ENCODE data around the gene BCL2L1. TPM values are rescaled to one million over a fixed set of nuclear protein-coding genes. Genes with fewer than 3 reads are reported as not detected.

BCL2L1 gene
- total and polyA plus RNA-seq, 2 experiments from 2014 or later = 42.4 to 110 TPM

DNA sequence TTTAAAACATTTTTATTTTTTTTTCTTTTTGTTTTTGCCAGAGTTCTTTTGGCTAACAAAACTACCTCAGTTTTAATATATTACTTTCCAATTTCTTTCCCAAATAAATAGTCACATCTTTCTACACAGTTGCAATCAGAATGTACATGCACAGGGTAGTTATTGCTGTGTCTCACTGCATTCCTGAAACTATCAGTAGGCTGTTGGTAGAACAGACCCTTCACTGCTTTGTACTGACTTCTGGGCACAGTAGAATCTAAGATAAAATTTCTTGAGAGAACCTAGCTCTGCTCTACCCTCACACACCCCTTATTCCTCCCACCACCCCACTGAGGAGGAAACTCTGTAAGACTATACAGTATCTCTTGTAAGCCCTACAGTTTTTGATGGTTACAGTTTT, 36.3 kb upstream of the BCL2L1 start (continued):
- no peak for TF ChIP-seq ETS1 (IDR thresholded peaks at IDR 0.05)
- TF ChIP-seq EZH2 (IDR thresholded peaks at IDR 0.05; ENCODE audit: low read depth, unreplicated experiment) = no peak
- no peak for TF ChIP-seq JUNB (IDR thresholded peaks at IDR 0.05; ENCODE audit: unreplicated experiment)

DNA sequence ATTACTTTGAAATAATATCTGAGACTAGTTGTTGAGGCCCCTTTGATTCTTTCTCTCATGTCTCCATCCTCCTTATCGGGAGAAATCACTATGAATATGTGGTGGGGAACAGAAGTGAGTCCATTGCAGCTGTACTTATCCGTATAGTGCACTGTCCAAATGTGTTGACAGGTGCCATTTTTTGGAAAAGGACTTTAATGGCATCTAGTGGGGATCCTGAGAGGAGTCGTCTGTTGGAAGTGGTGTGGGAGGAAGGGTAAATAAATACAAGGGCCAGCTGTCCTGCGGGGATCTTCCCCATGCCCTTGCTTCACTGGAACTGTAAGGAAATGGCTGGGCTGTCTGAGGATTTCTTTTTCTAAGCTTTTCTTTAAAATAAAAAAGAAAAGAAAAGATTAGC, 35.9 kb upstream of the BCL2L1 start:
- peaks cover 7% of the 10 kb centered on the region; the same call in 2 of the 3 replicates for H3K4me1 Mint-ChIP-seq
- H3K27me3 Mint-ChIP-seq (ENCODE audit: insufficient read depth, low read depth, poor library complexity) = no peaks in the 10 kb centered on the region
- Histone ChIP-seq H3K36me3 (ENCODE audit: insufficient read depth) (peaks cover 40% of the 10 kb centered on the region), H3K4me1 (ENCODE audit: insufficient read depth) (0 out of 2 replicates have a peak, but pooled peaks cover 3% of the 10 kb centered on the region), H3K9me2 (ENCODE audit: insufficient read depth) (no peaks in the 10 kb centered on the region), H2AFZ (no peak overlapping the region), H3K27me3 (ENCODE audit: insufficient read depth) (no peaks in the 10 kb centered on the region), H3K4me3 (no peak overlapping the region), H4K20me1 (replicated peaks; ENCODE audit: insufficient read depth) (peaks cover 56% of the 10 kb centered on the region), H3K27ac (ENCODE audit: low read depth) (no peak overlapping the region), H3F3A (replicated peaks; ENCODE audit: low read depth) (0 out of 2 replicates have a peak, but pooled peaks cover 3% of the 10 kb centered on the region), H3K79me2 (replicated peaks; ENCODE audit: insufficient read depth) (peaks cover 85% of the 10 kb centered on the region), H3K4me2 (no peak overlapping the region)
- H3K9me3 Mint-ChIP-seq = no peaks in the 10 kb centered on the region
- DNase-seq (ENCODE audit: low spot score) (no peak), ATAC-seq (no peak)
- no peak overlapping the region for H3K27ac Mint-ChIP-seq
- no peak overlapping the region for H3K4me3 Mint-ChIP-seq
- peaks cover 61% of the 10 kb centered on the region for H3K36me3 Mint-ChIP-seq (ENCODE audit: low read depth)
- TF ChIP-seq POLR2AphosphoS5 (IDR thresholded peaks at IDR 0.05; ENCODE audit: low read depth) (no peak), CREB1 (CRISPR knock-in tag; IDR thresholded peaks at IDR 0.05; ENCODE audit: low read depth) (no peak), ETS1 (IDR thresholded peaks at IDR 0.05) (no peak), ZNF331 (CRISPR knock-in tag; IDR thresholded peaks at IDR 0.05; ENCODE audit: low read depth) (no peak), NANOG (IDR thresholded peaks at IDR 0.05; ENCODE audit: borderline replicate concordance) (no peak), ZNF114 (CRISPR knock-in tag; IDR thresholded peaks at IDR 0.05) (no peak), CTCF (conservative IDR thresholded peaks at IDR 0.05; ENCODE audit: low read depth in 2 of 2) (no peak), EZH2phosphoT487 (IDR thresholded peaks at IDR 0.05; ENCODE audit: unreplicated experiment) (no peak), STAT1 (IDR thresholded peaks at IDR 0.05; ENCODE audit: unreplicated experiment) (no peak)
- TF ChIP-seq, protein P1, sequence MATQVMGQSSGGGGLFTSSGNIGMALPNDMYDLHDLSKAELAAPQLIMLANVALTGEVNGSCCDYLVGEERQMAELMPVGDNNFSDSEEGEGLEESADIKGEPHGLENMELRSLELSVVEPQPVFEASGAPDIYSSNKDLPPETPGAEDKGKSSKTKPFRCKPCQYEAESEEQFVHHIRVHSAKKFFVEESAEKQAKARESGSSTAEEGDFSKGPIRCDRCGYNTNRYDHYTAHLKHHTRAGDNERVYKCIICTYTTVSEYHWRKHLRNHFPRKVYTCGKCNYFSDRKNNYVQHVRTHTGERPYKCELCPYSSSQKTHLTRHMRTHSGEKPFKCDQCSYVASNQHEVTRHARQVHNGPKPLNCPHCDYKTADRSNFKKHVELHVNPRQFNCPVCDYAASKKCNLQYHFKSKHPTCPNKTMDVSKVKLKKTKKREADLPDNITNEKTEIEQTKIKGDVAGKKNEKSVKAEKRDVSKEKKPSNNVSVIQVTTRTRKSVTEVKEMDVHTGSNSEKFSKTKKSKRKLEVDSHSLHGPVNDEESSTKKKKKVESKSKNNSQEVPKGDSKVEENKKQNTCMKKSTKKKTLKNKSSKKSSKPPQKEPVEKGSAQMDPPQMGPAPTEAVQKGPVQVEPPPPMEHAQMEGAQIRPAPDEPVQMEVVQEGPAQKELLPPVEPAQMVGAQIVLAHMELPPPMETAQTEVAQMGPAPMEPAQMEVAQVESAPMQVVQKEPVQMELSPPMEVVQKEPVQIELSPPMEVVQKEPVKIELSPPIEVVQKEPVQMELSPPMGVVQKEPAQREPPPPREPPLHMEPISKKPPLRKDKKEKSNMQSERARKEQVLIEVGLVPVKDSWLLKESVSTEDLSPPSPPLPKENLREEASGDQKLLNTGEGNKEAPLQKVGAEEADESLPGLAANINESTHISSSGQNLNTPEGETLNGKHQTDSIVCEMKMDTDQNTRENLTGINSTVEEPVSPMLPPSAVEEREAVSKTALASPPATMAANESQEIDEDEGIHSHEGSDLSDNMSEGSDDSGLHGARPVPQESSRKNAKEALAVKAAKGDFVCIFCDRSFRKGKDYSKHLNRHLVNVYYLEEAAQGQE (IDR thresholded peaks at IDR 0.05; ENCODE audit: unreplicated experiment) = no peak

All from GM23338 (cell line).